ENCODE measurements around the gene SLC9C1.
A peak's percentile ranks its signal among the peaks of the same experiment; 100 is the strongest.
"Not testable (repeated sequence)": the region's sequence is repeated elsewhere in the genome, so short reads cannot be mapped to it uniquely, and the experiment has no call there.

Gene SLC9C1

DNA sequence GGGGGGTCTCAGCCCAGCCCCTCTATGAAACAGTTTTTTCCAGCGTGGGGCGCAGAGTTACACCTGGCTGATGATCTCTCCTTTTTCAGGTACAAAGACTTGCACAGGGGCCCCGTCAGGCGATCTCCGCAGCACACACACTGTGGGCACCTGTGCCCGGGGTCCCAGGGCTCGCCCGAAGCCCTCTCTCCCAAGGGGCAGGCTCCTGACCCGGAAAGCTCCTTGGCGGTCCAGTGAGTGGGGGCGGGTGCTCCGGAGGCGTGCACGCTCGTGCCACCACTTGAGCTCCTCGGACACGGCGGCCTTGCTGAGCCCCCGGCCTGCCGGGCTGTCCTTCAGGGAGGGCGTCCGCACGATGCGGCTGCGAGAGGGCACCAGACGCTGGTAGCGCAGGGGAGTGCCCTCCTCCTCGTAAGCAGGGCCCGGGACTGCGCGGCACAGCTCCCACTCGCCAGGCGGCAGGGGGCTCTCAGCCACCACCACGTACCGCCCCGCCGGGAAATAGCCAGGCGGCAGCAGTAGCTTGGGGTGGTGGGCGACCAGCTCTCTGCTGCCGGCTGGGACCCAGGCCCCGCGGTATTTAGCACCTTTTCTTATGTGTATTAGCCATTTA is 108.5 kb downstream of the SLC9C1 start:
- DNase-seq, result not testable (repeated sequence)

DNA sequence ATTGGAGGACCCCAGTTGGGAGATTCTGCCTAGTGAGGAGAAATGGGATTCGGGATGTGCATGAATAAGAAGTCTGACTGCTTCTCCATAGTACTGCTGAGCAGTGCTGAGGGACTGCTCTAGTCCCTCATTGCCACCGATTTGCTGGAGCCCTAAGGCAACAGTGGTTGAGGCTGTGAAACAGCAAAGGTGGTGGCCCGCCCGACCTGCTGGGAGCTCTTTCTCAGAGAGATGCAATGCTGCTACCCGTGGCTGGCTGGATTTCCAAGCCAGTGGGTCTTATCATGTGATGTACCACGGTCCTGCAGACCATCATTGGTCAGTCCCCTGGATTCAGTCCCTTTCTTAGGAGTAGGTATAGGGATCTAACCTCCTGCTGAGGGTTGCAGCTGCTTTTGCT is 118.4 kb downstream of the SLC9C1 start:
- DNase-seq, result no peak

DNA sequence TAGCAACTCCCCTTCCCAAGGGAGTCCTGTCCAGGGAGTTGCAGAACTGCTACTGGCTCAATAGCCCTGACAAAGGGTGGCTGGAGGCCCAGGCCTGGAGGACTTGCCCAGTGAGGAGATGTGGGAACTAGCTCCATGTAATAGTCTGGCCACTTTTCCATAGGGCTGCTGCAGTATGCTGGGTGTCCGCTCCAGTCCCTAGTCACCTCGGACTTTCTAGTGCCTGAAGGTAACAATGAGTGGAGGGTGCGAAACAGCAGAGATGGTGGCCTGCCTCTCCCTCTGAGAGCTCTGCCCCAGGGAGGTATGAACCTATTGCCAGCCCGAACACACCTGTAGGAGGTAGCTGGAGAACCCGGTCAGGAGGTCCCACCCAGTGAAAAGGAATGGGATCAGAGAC is 119.0 kb downstream of the SLC9C1 start:
- no peak for DNase-seq

- DNase-seq, result no peak
Measured at GRCh38 chr3:112171144-112171543, 122.9 kb downstream of the SLC9C1 start.

DNA sequence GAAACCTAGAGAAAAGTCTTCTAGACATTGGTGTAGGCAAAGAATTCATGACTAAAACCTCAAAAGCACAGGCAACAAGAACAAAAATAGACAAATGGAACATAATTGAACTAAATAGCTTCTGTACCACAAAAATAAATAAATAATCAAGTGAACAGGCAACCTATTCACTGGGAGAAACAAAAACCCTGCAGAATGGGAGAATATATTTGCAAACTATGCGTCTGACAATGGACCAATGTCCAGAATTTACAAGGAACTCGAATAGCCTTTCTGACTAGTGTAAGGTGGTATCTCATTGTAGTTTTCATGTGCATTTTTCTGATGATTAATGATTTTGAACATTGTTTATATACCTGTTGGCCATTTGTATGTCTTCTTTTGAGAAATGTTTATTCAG is 124.0 kb downstream of the SLC9C1 start:
- DNase-seq, result no peak

DNA sequence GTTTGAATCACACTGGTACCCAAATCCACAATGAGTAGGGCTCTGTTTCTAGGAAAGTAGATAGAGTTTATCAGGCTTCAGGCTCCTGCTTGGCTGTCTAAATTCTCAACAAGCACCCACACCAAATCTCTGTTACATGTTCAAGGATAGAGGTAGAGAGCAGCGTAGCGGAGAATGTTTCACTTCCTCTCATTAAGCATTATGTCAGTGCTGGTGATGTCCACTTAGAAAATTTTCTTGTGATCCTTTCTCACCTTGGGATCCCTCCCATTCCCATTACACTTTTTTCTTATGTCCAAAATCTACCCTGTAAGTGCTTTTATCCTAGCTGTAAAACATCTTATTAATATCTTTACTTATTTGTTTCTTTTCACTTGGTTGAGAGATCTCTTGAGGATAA is 126.3 kb downstream of the SLC9C1 start:
- DNase-seq, result no peak

DNA sequence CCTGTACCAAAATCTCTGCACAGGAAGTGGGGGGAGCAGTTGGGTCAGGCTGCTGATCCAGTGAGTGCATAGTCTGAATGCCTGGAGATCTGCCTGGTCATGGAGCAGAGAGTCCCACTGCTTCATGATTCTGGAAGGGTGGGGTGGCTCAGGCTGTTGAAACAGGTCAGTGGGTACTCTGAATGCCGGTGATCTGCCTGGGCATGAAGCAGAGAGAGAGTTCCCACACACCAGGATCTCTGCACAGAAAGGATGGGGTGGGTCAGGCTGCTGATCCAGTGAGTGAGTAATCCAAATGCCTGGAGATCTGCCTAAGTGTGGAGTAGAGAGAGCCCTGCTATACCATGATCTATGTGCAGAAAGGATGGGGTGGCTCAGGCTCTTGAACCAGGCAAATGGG is 144.9 kb downstream of the SLC9C1 start:
- DNase-seq, result no peak

- no peak for DNase-seq
Measured at GRCh38 chr3:112143689-112144088, 150.3 kb downstream of the SLC9C1 start.

DNA sequence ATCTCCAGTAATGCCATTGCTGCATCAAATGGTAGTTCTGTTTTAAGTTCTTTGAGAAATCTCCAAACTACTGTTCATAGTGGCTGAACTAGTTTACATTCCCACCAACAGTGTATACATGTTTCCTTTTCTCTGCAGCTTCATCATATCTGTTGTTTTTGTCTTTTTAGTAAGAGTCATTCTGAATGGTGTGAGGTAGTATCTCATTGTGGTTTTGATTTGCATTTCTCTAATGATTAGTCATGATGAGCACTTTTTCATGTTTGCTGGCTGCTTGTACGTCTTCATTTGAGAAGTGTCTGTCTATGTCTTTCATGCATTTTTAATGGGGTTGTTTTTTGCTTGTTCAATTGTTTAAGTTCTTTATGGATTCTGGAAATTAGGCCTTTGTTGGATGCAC is 150.8 kb downstream of the SLC9C1 start:
- no peak for DNase-seq

GRCh38 chr3:112141293-112141692 is 152.7 kb downstream of the SLC9C1 start:
- no peak for DNase-seq

DNA sequence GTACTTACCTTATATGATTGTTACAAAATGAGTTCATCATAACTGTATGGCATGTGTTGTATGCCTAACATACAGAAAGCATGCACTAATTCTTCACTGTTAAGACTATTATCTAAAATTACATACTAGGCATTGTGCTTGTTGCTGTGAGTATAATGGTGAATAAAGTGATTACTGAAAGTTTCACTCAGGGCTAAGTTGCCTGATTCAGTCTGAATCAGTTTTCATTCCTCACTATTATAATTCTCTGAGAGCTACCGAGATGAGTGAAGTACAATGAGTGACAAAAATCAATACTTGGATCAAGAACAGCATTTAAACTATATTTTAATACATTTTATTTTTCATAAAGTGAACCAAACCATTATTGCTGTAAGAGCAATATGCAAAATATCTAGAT is 153.4 kb downstream of the SLC9C1 start:
- DNase-seq, result no peak

DNA sequence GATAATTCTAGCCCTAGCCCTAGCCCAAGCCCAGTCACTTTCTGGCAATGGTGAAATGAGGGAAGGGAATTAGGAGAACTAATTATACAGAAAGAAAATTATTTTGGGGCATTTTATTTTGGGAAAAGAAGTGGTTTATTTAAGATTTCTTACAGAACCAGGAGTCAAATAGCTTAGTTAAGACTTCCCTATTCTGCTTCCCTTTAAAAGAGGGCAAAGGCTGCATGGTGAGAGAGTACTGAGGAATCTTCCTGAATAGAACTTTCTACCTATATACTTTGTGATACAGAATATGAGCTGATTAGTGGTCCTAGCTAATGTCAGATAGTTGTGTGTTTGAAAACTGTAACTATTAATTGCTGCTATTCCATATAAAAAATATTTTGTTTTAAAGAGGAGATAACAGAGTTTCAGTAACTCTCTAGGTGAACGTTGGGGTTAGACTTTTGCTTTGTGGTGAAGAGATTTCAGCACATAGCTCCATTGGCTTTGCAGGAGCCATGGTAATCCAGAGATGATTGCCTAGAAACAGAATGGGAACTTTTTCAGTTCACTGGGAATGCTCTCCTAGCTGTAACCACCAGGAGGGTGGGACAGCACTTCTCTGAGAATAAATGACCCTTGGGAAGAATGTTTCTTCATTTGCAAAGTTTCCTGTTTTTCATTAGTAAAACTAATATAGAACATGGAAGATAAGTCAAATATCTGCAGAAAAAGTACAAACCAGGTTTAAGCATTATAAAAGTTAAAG is 155.6 kb downstream of the SLC9C1 start:
- DNase-seq, result no peak

- no peak for DNase-seq
Measured at GRCh38 chr3:112137781-112138180, 156.2 kb downstream of the SLC9C1 start.

DNA sequence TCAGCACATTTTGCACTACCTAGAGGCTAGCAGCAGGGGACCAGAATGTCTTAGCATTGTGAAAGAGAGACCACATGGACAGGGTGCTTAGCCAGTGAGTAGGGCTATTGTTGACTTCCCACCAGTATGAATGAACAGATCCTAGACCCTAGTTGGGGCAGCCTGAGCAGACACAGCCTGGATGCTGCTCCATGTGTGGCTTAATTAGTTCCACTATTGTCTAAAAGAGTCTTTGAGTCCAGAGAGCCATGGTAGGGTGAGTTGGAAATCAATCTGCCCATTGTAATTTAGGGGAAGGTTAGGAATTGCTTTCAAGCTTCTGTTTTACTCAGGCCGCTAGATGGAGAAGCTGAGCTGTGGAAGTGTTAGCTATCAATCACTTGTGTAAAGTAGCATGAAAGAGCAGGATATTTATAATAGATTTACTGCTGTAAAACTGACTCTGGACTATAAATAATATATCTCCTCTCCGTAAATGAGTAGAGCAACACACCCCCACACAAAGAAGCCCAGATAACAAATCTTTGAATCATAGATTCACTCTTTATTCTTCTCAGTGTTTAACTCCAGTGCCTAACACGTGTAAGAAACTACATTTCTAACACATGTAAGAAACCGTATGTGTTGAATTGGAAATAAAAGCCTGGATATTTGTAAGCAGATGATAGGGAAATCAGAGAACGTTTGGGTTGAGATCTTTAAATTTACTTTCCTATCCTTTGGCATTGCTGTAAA is 156.9 kb downstream of the SLC9C1 start:
- no peak for DNase-seq

- DNase-seq, result no peak
Measured at GRCh38 chr3:112136046-112136445, 158.0 kb downstream of the SLC9C1 start.

DNA sequence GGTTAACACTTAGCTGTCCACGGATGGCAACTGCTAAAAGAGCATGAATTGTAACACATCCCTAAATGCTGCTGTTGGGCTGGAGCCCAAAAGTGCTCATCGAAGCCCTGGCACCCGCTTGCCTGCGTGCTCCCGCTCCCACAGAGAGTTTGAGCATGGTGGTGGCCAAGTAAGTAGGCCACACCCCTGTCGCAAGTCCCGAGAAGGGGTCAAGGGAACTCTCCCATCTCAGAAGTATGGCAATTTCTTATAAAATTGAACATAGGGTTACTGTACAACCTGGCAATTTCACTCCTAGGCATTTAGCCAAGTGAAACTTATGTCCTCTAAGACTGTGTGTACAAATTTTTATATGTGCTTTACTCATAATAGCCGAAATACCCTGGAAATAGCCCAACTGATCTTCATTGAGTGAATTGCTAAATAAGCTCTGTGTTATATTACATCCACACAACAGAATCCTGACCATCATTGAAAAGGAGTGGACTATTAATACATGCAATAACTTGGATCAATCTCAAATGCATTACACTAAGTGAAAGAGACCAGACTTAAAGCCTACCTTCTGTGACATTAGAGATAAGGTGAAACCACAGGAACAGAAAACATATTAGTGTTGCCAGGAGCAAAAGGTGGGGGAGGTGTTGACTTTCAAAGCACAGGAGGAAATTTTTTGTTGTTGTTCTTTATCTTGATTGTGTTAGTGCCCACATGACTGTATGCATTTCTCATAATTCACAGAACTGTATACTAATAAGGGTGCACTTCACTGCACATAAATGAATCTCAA is 159.5 kb downstream of the SLC9C1 start:
- no peak for DNase-seq

- DNase-seq, result no peak
Measured at GRCh38 chr3:112133626-112134334, 160.2 kb downstream of the SLC9C1 start.

- peak; percentile 49 for DNase-seq
Measured at GRCh38 chr3:112132975-112133448, 161.0 kb downstream of the SLC9C1 start, which contains the start of gene GCSAM. TSS of gene GCSAM (minus strand) at chr3:112133248. CDS start at chr3:112133120, 128 bp downstream.

GRCh38 chr3:112132554-112132953 is 161.5 kb downstream of the SLC9C1 start:
- no peak for DNase-seq

DNA sequence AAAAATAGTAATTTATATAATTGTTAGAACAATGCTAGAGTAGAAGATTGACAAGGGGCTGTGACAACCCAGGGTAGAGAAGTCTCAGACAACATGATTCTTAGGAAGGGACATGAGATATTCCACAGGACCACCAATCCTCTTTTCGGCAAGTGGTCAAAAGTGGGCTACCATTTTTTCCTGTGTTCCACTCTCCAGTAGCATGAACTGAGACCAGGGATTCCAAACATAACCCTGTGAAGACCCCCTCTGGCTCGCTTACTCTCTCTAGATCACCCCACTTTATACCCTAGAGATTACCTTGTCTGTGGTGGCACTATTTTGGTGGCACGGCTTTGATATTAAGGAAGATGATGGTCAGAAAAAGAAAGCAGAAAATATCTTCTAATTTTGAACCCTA is 161.9 kb downstream of the SLC9C1 start:
- DNase-seq, result no peak

DNA sequence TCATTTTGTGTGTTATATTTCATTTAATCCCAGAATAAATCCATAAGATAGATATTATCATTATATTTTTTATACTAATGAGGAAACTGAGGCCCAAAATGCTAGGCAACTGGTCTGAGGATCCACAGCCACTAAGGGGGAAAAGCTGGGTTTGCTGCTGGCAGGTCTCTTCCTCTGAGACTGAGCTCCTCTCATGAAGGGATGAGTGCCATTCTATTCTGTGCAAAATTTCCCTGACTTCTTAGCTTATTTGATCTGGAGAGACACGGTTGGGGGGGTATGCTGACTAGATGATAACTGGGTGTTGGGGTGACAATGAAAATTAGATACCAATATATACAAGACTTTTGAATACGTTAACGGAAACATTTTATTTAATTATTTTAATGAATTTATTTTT is 162.9 kb downstream of the SLC9C1 start:
- no peak for DNase-seq

DNA sequence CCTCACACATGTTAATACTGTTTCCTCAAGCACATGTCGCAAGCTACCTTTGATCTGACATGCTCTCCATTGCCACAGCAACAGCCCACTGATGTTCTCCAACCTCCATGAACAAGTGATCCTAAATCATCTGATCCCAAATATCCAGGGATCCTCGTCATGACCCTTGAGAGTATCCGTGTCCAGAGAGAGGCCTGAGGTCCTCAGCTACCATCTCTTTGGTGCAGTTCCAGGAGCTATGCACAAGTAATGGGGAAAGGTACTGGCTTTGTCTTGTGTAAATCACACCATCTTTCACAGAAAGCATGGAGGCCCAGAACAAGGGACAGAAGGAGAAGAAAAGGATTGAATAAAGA is 163.4 kb downstream of the SLC9C1 start:
- no peak for DNase-seq
